H1 (cell line): Measurements from ENCODE around the gene FAM241A. TPM values are rescaled to one million over a fixed set of nuclear protein-coding genes. Genes with fewer than 3 reads are reported as not detected.

Source experiments
- CTCF ChIA-PET: fragments of 300-600 bp; sonication (Branson Sonifier 250); formaldehyde crosslinking; loops from one replicate; lab custom pipeline; 2021; ENCODE audit not compliant: partially characterized antibody; lab: Charles Lee
- POLR2A ChIA-PET: fragments of 300-600 bp; sonication (Branson Sonifier 250); formaldehyde crosslinking; loops from one replicate; lab custom pipeline; 2021; ENCODE audit warnings: inconsistent platforms; ENCODE audit not compliant: partially characterized antibody; lab: Charles Lee
- DNase-seq, 2 experiments: peaks; one replicate each; pipeline versions ENCODE4 v3.0.0 to v3.0.0-alpha.2; 2010 to 2022; ENCODE audit warnings: low spot score in 2 of 2, low read depth in 1 of 2, mixed read lengths in 1 of 2
- FAIRE-seq: peaks from 2 replicates; lab custom pipeline; 2011; peaks lifted over from hg19 to GRCh38; lab: Jason Lieb, UNC
- H2AFZ ChIP-seq: 2 replicates; pipeline ENCODE4 v1.8.1; 2012; ENCODE audit warnings: low read length, inconsistent platforms
- H2AK5ac ChIP-seq: 2 replicates; pipeline ENCODE4 v1.6.1; 2013; ENCODE audit warnings: low read depth, low read length
- H2BK120ac ChIP-seq: replicated peaks from 2 replicates; pipeline ENCODE3; 2013; ENCODE audit warnings: low read depth, low read length, inconsistent platforms
- H2BK12ac ChIP-seq: 2 replicates; pipeline ENCODE4 v1.6.1; 2013; ENCODE audit warnings: low read depth, low read length
- H2BK15ac ChIP-seq: 2 replicates; pipeline ENCODE4 v1.6.1; 2013; ENCODE audit warnings: low read length
- H2BK20ac ChIP-seq: 2 replicates; pipeline ENCODE4 v1.6.1; 2013; ENCODE audit warnings: low read length
- H2BK5ac ChIP-seq: 2 replicates; pipeline ENCODE4 v1.6.1; 2013; ENCODE audit warnings: low read depth, low read length
- H3K14ac ChIP-seq: 2 replicates; pipeline ENCODE4 v1.6.1; 2013; ENCODE audit warnings: inconsistent platforms; ENCODE audit not compliant: insufficient read length
- H3K18ac ChIP-seq: 2 replicates; pipeline ENCODE4 v1.6.1; 2013; ENCODE audit warnings: low read length; ENCODE audit errors: extremely low read depth
- H3K23ac ChIP-seq: 2 replicates; pipeline ENCODE4 v1.6.1; 2013; ENCODE audit warnings: inconsistent platforms; ENCODE audit not compliant: insufficient read length
- H3K23me2 ChIP-seq: 2 replicates; pipeline ENCODE4 v1.6.1; 2013; ENCODE audit warnings: low read depth, low read length
- H3K27ac ChIP-seq: 2 replicates; pipeline ENCODE4 v1.6.1; 2011; ENCODE audit warnings: low read depth, low read length, inconsistent platforms
- H3K27me3 ChIP-seq, 4 experiments: replicated peaks in 1 of 4; 1 replicate in 1 of 4; 2 replicates in 3 of 4; pipeline versions ENCODE4 v1.6.1 to v1.8.1; 2011 to 2013; ENCODE audit warnings: low read length in 3 of 4, mild to moderate bottlenecking in 3 of 4, inconsistent platforms in 2 of 4, mixed read lengths in 2 of 4, moderate library complexity in 1 of 4; ENCODE audit not compliant: control insufficient read depth in 3 of 4, insufficient read depth in 3 of 4; ENCODE audit errors: extremely low read depth in 1 of 4
- H3K36me3 ChIP-seq, 4 experiments: 2 replicates each; pipeline versions ENCODE4 v1.6.1 to v1.8.1; 2011 to 2013; ENCODE audit warnings: mild to moderate bottlenecking in 4 of 4, low read length in 3 of 4, moderate library complexity in 2 of 4, control low read depth in 1 of 4, inconsistent platforms in 1 of 4; ENCODE audit not compliant: insufficient read depth in 4 of 4, control insufficient read depth in 2 of 4
- H3K4ac ChIP-seq: replicated peaks from 2 replicates; pipeline ENCODE3; 2013; ENCODE audit warnings: low read length, low read depth, mixed read lengths, inconsistent platforms; ENCODE audit not compliant: insufficient read length
- H3K4me1 ChIP-seq, 4 experiments: replicated peaks in 1 of 4; 1 replicate in 1 of 4; 2 replicates in 3 of 4; pipeline versions ENCODE4 v1.6.1 to v1.8.1; 2011 to 2013; ENCODE audit warnings: low read length in 3 of 4, inconsistent platforms in 2 of 4, mixed read lengths in 1 of 4; ENCODE audit not compliant: insufficient read depth in 4 of 4, control insufficient read depth in 3 of 4
- H3K4me2 ChIP-seq, 2 experiments: 2 replicates each; pipeline versions ENCODE4 v1.6.1 to v1.8.1; 2011 to 2013; ENCODE audit warnings: low read depth in 2 of 2, low read length in 2 of 2, control low read depth in 1 of 2, inconsistent platforms in 1 of 2, mild to moderate bottlenecking in 1 of 2; ENCODE audit not compliant: insufficient read depth in 1 of 2
- H3K4me3 ChIP-seq, 4 experiments: fragments of 200-600, 300-600 bp in 1 of 4; sonication (generic), shearing (Covaris generic), sonication (Bioruptor Twin) in 1 of 4; 2 replicates each; pipeline versions ENCODE4 v1.5.1 to v1.8.1; 2011 to 2016; ENCODE audit warnings: low read length in 4 of 4, low read depth in 3 of 4, control low read depth in 2 of 4, inconsistent platforms in 2 of 4, mild to moderate bottlenecking in 2 of 4, mixed read lengths in 1 of 4, moderate library complexity in 1 of 4; ENCODE audit not compliant: insufficient read depth in 2 of 4; ENCODE audit errors: extremely low read depth in 1 of 4
- H3K56ac ChIP-seq: replicated peaks from 2 replicates; pipeline ENCODE3; 2013; ENCODE audit warnings: low read depth, mild to moderate bottlenecking, mixed read lengths, low read length, inconsistent platforms; ENCODE audit not compliant: insufficient read length
- H3K79me1 ChIP-seq: 2 replicates; pipeline ENCODE4 v1.6.1; 2013; ENCODE audit warnings: low read depth, low read length, control low read depth
- H3K79me2 ChIP-seq, 2 experiments: 2 replicates each; pipeline versions ENCODE4 v1.6.1 to v1.8.1; 2012 to 2013; ENCODE audit warnings: low read length in 2 of 2, mild to moderate bottlenecking in 2 of 2, inconsistent platforms in 1 of 2; ENCODE audit not compliant: insufficient read depth in 2 of 2, control insufficient read depth in 1 of 2
- H3K9ac ChIP-seq, 4 experiments: replicated peaks in 1 of 4; 1 replicate in 1 of 4; 2 replicates in 3 of 4; pipeline versions ENCODE4 v1.6.1 to v1.8.1; 2011 to 2013; ENCODE audit warnings: low read depth in 3 of 4, low read length in 3 of 4, control low read depth in 2 of 4, mild to moderate bottlenecking in 2 of 4, moderate library complexity in 2 of 4, inconsistent platforms in 1 of 4; ENCODE audit errors: extremely low read depth in 1 of 4
- H3K9me3 ChIP-seq, 2 experiments: 2 replicates each; pipeline versions ENCODE4 v1.6.1 to v1.8.1; 2012 to 2013; ENCODE audit warnings: mild to moderate bottlenecking in 2 of 2, moderate library complexity in 2 of 2, control low read depth in 1 of 2, inconsistent platforms in 1 of 2, low read depth in 1 of 2, low read length in 1 of 2, mixed read lengths in 1 of 2; ENCODE audit not compliant: insufficient read depth in 2 of 2
- H4K20me1 ChIP-seq, 2 experiments: replicated peaks in 1 of 2; 2 replicates each; pipeline versions ENCODE3 to v1.8.1; 2011 to 2013; ENCODE audit warnings: inconsistent platforms in 2 of 2, low read length in 2 of 2, mild to moderate bottlenecking in 1 of 2; ENCODE audit not compliant: insufficient read depth in 2 of 2, control insufficient read depth in 1 of 2
- H4K5ac ChIP-seq: 2 replicates; pipeline ENCODE4 v1.6.1; 2013; ENCODE audit warnings: low read length, low read depth, mixed read lengths, inconsistent platforms; ENCODE audit not compliant: insufficient read length
- H4K8ac ChIP-seq: 2 replicates; pipeline ENCODE4 v1.8.0; 2013; ENCODE audit warnings: mild to moderate bottlenecking, moderate library complexity, low read length, inconsistent platforms; ENCODE audit not compliant: insufficient read depth; ENCODE audit errors: extremely low read depth
- H4K91ac ChIP-seq: replicated peaks from 2 replicates; pipeline ENCODE3; 2013; ENCODE audit warnings: low read length, mixed read lengths, inconsistent platforms; ENCODE audit not compliant: insufficient read length
- E2F6 ChIP-seq: IDR thresholded peaks from 2 replicates; pipeline ENCODE4 v1.6.1; 2012; ENCODE audit warnings: inconsistent platforms
- EGR1 ChIP-seq: IDR thresholded peaks from 2 replicates; pipeline ENCODE4 v1.6.1; 2011; ENCODE audit warnings: low read depth, low read length, borderline replicate concordance
- EP300 ChIP-seq, 2 experiments: IDR thresholded peaks; 1 replicate in 1 of 2; 2 replicates in 1 of 2; pipeline ENCODE4 v1.6.1; 2011 to 2012; ENCODE audit warnings: low read depth in 2 of 2, low read length in 2 of 2, mild to moderate bottlenecking in 2 of 2, borderline replicate concordance in 1 of 2, inconsistent platforms in 1 of 2, moderate library complexity in 1 of 2
- GABPA ChIP-seq: IDR thresholded peaks from 2 replicates; pipeline ENCODE4 v1.6.1; 2011; ENCODE audit warnings: mild to moderate bottlenecking, low read length, moderate library complexity, borderline replicate concordance; ENCODE audit not compliant: insufficient read depth
- SAP30 ChIP-seq: fragments of 300-600 bp; sonication (generic); IDR thresholded peaks from 2 replicates; pipeline ENCODE4 v1.7.1; 2012; ENCODE audit warnings: low read length, moderate library complexity, mild to moderate bottlenecking, inconsistent platforms; ENCODE audit not compliant: insufficient read depth, insufficient replicate concordance
- SIX5 ChIP-seq: IDR thresholded peaks from 2 replicates; pipeline ENCODE4 v1.6.1; 2011; ENCODE audit warnings: mild to moderate bottlenecking, low read depth, low read length
- SP1 ChIP-seq: IDR thresholded peaks from 2 replicates; pipeline ENCODE4 v1.6.1; 2011; ENCODE audit warnings: low read depth, low read length
- SP4 ChIP-seq: IDR thresholded peaks from 2 replicates; pipeline ENCODE4 v1.6.1; 2012; ENCODE audit warnings: low read length, inconsistent platforms
- TBP ChIP-seq: IDR thresholded peaks from 2 replicates; pipeline ENCODE4 v1.6.1; 2011; ENCODE audit warnings: low read depth, low read length, improper control_type of control experiment
- WGBS, 2 experiments: shearing (Covaris generic) in 1 of 2; methylation state at CpG; one replicate each; pipeline versions ENCODE4 v1.1.6 to v1.1.7; 2013 to 2015; ENCODE audit warnings: low lambda C conversion rate in 2 of 2, mixed read lengths in 2 of 2, inconsistent platforms in 1 of 2, low coverage in 1 of 2, missing lambda C conversion rate in 1 of 2; ENCODE audit not compliant: insufficient replicate concordance in 2 of 2, insufficient coverage in 1 of 2, insufficient read length in 1 of 2; ENCODE audit errors: extremely low coverage in 1 of 2, missing lambda C conversion rate in 1 of 2; 5-methylcytosine and 5-hydroxymethylcytosine counted together
- polyA plus RNA-seq, 7 experiments: library from polyadenylated mRNA; depleted of rRNA in 3 of 7; stranded (reverse) in 5 of 7; unstranded in 2 of 7; fragments of >200 nt in 5 of 7; fragments of 200-250 nt in 2 of 7; gene quantifications; 1 replicate in 5 of 7; 2 replicates in 1 of 7; 4 replicates in 1 of 7; pipeline versions ENCODE4 v1.2.1 to v1.2.3, GENCODE V29; 2011 to 2013; ENCODE audit warnings: missing spikeins in 2 of 7, mixed read lengths in 2 of 7
- total RNA-seq: library from RNA; stranded (reverse); fragmentation: NEBNext Ultra II Directional; extraction: Animal tissue kit (Norgen Biotek cat#: 25700); gene quantifications from 2 replicates; pipeline ENCODE4 v1.2.1, GENCODE V29; 2021

Gene FAM241A
- total and polyA plus RNA-seq, 2 of the 8 experiments (the other 6 are each of a cell fraction or from before 2014, with no cell fraction given): 0.20 to 0.73 TPM

GRCh38 chr4:112230879-112231778, 85.9 kb downstream of the FAM241A start:
- Histone ChIP-seq H3K4me2 (peak overlapping the region; percentile 92 to 95), H3K4me1 (peaks cover 0 to 6% (median 0%) of the 10 kb centered on the region in 4 experiments; a peak in 2 of 7 replicates), H3K56ac (peak overlapping the region; percentile 91), H2AFZ (peak overlapping the region; percentile 45; the same call in 1 of the 2 replicates), H4K20me1 (no peaks in the 10 kb centered on the region), H3K4me3 (peak overlapping the region; percentile 72 to 97 (median 90)), H2BK120ac (no peak overlapping the region), H4K91ac (peak overlapping the region; percentile 44), H3K79me2 (peaks cover 0 to 41% of the 10 kb centered on the region in 2 experiments; a peak in 3 of 4 replicates), H2BK5ac (peak overlapping the region; percentile 99), H3K27me3 (no peaks in the 10 kb centered on the region), H2BK20ac (no peak overlapping the region), H3K9ac (peak overlapping the region; percentile 93 to 99 (median 98)), H2BK15ac (no peak overlapping the region; the same call in 1 of the 2 replicates), H3K36me3 (no peaks in the 10 kb centered on the region), H4K5ac (peak overlapping the region; percentile 88), H2BK12ac (peak overlapping the region; percentile 88; the same call in 1 of the 2 replicates), H3K79me1 (no peaks in the 10 kb centered on the region), H2AK5ac (no peak overlapping the region), H3K14ac (peak overlapping the region; percentile 28), H3K23me2 (peaks cover 7% of the 10 kb centered on the region), H3K4ac (peak overlapping the region; percentile 66), H4K8ac (peak overlapping the region; percentile 100; the same call in 1 of the 2 replicates), H3K27ac (peak overlapping the region; percentile 98), H3K23ac (no peak overlapping the region), H3K9me3 (no peaks in the 10 kb centered on the region), H3K18ac (peak overlapping the region; percentile 91)
- peak; percentile 88 to 97 for DNase-seq
- peak; percentile 24 for FAIRE-seq
- ChIA-PET POLR2A (interaction anchor here (1.0 to 1.9 kb wide), 8 partner anchors 9 to 138 kb away, joined by 3 to 13 read pairs (median 4); no protein-coding TSS in a partner anchor), CTCF (interaction anchor here (0.6 to 1.2 kb wide), 4 partner anchors 36 to 157 kb away, joined by 3 to 4 read pairs (median 4); no protein-coding TSS in a partner anchor)
- 1% methylated on average over 43 of the region's 52 CpGs; no CpG with 5 or more reads in 1 of the 2 experiments for WGBS, 2 experiments
- TF ChIP-seq SAP30 (peak; percentile 25), SP4 (peak; percentile 16; the same call in 1 of the 2 replicates), EP300 (IDR thresholded peaks at IDR 0.05; ENCODE audit: borderline replicate concordance in 1 of 2, low read depth in 2 of 2, low read length in 2 of 2) (peak in 1 of 2 experiments; percentile 6; a peak in 1 of 3 replicates), SIX5 (no peak), GABPA (peak; percentile 81; the same call in 1 of the 2 replicates), SP1 (0 out of 2 replicates have a peak, but pooled peaks have one; percentile 44), TBP (peak; percentile 54; the same call in 1 of the 2 replicates), E2F6 (peak; percentile 64), EGR1 (peak; percentile 59; the same call in 1 of the 2 replicates)
